ENCODE results near the gene CSNK2A1. TPM values are rescaled to one million over a fixed set of nuclear protein-coding genes. Genes with fewer than 3 reads are reported as not detected.

CSNK2A1 gene
- total and polyA plus RNA-seq, 2 experiments from 2014 or later, result 85.1 to 244 TPM

- TF ChIP-seq ETS1 (IDR thresholded peaks at IDR 0.05), result no peak
- no peak for TF ChIP-seq POLR2AphosphoS5 (IDR thresholded peaks at IDR 0.05; ENCODE audit: low read depth)
- TF ChIP-seq NANOG (IDR thresholded peaks at IDR 0.05; ENCODE audit: borderline replicate concordance), result no peak
- no peak for TF ChIP-seq EZH2 (IDR thresholded peaks at IDR 0.05; ENCODE audit: low read depth, unreplicated experiment)
- TF ChIP-seq ZNF331 (CRISPR knock-in tag; IDR thresholded peaks at IDR 0.05; ENCODE audit: low read depth), result no peak
- TF ChIP-seq CREB1 (CRISPR knock-in tag; IDR thresholded peaks at IDR 0.05; ENCODE audit: low read depth), result no peak
- no peak for TF ChIP-seq EZH2phosphoT487 (IDR thresholded peaks at IDR 0.05; ENCODE audit: unreplicated experiment)
Measured at GRCh38 chr20:528923-529604, 14.5 kb downstream of the CSNK2A1 start (continued).

GRCh38 chr20:527571-527886 lies 16.1 kb downstream of the CSNK2A1 start:
- Mint-ChIP-seq H3K27me3 (ENCODE audit: insufficient read depth, low read depth, poor library complexity) (peaks cover 6% of the 10 kb centered on the region), H3K9me3 (no peaks in the 10 kb centered on the region; the same call in 2 of the 3 replicates), H3K36me3 (ENCODE audit: low read depth) (peaks cover 49% of the 10 kb centered on the region), H3K4me1 (peaks cover 26% of the 10 kb centered on the region), H3K27ac (no peak overlapping the region), H3K4me3 (no peak overlapping the region)
- Histone ChIP-seq H3K9me2 (ENCODE audit: insufficient read depth) (no peaks in the 10 kb centered on the region), H3K79me2 (replicated peaks; ENCODE audit: insufficient read depth) (peaks cover 100% of the 10 kb centered on the region), H3F3A (replicated peaks; ENCODE audit: low read depth) (no peaks in the 10 kb centered on the region), H4K20me1 (replicated peaks; ENCODE audit: insufficient read depth) (peaks cover 90% of the 10 kb centered on the region), H3K4me2 (no peak overlapping the region), H3K27ac (ENCODE audit: low read depth) (0 out of 2 replicates have a peak overlapping the region, but pooled peaks have one; percentile 24), H3K4me3 (no peak overlapping the region), H3K4me1 (ENCODE audit: insufficient read depth) (peaks cover 17% of the 10 kb centered on the region), H2AFZ (no peak overlapping the region), H3K27me3 (ENCODE audit: insufficient read depth) (no peaks in the 10 kb centered on the region), H3K36me3 (ENCODE audit: insufficient read depth) (peaks cover 16% of the 10 kb centered on the region)
- DNase-seq (ENCODE audit: low spot score), result no peak
- no peak for ATAC-seq
- TF ChIP-seq, protein P1, sequence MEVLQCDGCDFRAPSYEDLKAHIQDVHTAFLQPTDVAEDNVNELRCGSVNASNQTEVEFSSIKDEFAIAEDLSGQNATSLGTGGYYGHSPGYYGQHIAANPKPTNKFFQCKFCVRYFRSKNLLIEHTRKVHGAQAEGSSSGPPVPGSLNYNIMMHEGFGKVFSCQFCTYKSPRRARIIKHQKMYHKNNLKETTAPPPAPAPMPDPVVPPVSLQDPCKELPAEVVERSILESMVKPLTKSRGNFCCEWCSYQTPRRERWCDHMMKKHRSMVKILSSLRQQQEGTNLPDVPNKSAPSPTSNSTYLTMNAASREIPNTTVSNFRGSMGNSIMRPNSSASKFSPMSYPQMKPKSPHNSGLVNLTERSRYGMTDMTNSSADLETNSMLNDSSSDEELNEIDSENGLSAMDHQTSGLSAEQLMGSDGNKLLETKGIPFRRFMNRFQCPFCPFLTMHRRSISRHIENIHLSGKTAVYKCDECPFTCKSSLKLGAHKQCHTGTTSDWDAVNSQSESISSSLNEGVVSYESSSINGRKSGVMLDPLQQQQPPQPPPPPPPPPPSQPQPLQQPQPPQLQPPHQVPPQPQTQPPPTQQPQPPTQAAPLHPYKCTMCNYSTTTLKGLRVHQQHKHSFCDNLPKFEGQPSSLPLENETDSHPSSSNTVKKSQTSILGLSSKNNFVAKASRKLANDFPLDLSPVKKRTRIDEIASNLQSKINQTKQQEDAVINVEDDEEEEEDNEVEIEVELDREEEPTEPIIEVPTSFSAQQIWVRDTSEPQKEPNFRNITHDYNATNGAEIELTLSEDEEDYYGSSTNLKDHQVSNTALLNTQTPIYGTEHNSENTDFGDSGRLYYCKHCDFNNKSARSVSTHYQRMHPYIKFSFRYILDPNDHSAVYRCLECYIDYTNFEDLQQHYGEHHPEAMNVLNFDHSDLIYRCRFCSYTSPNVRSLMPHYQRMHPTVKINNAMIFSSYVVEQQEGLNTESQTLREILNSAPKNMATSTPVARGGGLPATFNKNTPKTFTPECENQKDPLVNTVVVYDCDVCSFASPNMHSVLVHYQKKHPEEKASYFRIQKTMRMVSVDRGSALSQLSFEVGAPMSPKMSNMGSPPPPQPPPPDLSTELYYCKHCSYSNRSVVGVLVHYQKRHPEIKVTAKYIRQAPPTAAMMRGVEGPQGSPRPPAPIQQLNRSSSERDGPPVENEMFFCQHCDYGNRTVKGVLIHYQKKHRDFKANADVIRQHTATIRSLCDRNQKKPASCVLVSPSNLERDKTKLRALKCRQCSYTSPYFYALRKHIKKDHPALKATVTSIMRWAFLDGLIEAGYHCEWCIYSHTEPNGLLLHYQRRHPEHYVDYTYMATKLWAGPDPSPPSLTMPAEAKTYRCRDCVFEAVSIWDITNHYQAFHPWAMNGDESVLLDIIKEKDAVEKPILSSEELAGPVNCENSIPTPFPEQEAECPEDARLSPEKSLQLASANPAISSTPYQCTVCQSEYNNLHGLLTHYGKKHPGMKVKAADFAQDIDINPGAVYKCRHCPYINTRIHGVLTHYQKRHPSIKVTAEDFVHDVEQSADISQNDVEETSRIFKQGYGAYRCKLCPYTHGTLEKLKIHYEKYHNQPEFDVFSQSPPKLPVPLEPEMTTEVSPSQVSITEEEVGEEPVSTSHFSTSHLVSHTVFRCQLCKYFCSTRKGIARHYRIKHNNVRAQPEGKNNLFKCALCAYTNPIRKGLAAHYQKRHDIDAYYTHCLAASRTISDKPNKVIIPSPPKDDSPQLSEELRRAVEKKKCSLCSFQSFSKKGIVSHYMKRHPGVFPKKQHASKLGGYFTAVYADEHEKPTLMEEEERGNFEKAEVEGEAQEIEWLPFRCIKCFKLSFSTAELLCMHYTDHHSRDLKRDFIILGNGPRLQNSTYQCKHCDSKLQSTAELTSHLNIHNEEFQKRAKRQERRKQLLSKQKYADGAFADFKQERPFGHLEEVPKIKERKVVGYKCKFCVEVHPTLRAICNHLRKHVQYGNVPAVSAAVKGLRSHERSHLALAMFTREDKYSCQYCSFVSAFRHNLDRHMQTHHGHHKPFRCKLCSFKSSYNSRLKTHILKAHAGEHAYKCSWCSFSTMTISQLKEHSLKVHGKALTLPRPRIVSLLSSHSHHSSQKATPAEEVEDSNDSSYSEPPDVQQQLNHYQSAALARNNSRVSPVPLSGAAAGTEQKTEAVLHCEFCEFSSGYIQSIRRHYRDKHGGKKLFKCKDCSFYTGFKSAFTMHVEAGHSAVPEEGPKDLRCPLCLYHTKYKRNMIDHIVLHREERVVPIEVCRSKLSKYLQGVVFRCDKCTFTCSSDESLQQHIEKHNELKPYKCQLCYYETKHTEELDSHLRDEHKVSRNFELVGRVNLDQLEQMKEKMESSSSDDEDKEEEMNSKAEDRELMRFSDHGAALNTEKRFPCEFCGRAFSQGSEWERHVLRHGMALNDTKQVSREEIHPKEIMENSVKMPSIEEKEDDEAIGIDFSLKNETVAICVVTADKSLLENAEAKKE (CRISPR knock-in tag; IDR thresholded peaks at IDR 0.05), result no peak
- TF ChIP-seq CTCF (conservative IDR thresholded peaks at IDR 0.05; ENCODE audit: low read depth in 2 of 2) (no peak), CREB1 (CRISPR knock-in tag; IDR thresholded peaks at IDR 0.05; ENCODE audit: low read depth) (no peak), POLR2AphosphoS5 (IDR thresholded peaks at IDR 0.05; ENCODE audit: low read depth) (no peak), NANOG (IDR thresholded peaks at IDR 0.05; ENCODE audit: borderline replicate concordance) (no peak), ETS1 (IDR thresholded peaks at IDR 0.05) (no peak), EZH2phosphoT487 (IDR thresholded peaks at IDR 0.05; ENCODE audit: unreplicated experiment) (no peak), ZNF331 (CRISPR knock-in tag; IDR thresholded peaks at IDR 0.05; ENCODE audit: low read depth) (no peak), EZH2 (IDR thresholded peaks at IDR 0.05; ENCODE audit: low read depth, unreplicated experiment) (no peak), JUNB (IDR thresholded peaks at IDR 0.05; ENCODE audit: unreplicated experiment) (no peak)
